Adrenal gland (tissue), 5 donors: ENCODE results near the gene GRAMD1B.

ENCODE experiments used
- POLR2A ChIP-seq, 2 donors: fragments of 450-650 bp; IDR thresholded peaks; one replicate each; pipeline ENCODE4 v1.6.1; 2017; ENCODE audit warnings: antibody characterized with exemption in 2 of 2, mild to moderate bottlenecking in 2 of 2, moderate library complexity in 1 of 2
- TF ChIP-seq, protein P1 (sequence below), 6 experiments: fragments of 450-650 bp in 4 of 6; fragments of 200-600 bp in 2 of 6; sonication (generic) in 1 of 6; IDR thresholded peaks; 1 replicate in 5 of 6; 2 replicates in 1 of 6; pipeline versions ENCODE4 v1.5.1 to v1.8.0; 2016 to 2021; ENCODE audit warnings: antibody characterized with exemption in 6 of 6, mild to moderate bottlenecking in 2 of 6, moderate library complexity in 1 of 6
- donor health status: DM: no; HTN: no; CAD: no.

DNA sequence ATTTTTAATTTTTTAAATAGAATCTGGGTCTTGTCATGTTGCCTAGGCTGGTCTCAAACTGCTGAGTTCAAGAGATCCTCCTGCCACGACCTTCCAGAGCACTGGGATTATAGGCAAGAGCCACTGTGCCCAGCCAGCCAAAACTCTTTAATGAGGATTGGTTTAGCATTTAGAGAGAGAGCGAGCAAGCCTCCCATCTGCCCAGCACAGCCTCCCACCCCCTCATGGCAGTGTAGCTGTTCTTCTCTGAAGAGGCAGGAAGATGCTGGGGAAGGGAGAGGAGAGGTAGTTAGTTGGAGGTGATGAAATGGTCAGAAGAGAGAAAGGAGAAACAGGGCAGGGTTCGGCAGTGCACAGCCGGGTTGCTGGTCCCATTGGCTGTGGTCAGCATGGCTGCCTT is 118.7 kb downstream of the GRAMD1B start:
- TF ChIP-seq, protein P1, sequence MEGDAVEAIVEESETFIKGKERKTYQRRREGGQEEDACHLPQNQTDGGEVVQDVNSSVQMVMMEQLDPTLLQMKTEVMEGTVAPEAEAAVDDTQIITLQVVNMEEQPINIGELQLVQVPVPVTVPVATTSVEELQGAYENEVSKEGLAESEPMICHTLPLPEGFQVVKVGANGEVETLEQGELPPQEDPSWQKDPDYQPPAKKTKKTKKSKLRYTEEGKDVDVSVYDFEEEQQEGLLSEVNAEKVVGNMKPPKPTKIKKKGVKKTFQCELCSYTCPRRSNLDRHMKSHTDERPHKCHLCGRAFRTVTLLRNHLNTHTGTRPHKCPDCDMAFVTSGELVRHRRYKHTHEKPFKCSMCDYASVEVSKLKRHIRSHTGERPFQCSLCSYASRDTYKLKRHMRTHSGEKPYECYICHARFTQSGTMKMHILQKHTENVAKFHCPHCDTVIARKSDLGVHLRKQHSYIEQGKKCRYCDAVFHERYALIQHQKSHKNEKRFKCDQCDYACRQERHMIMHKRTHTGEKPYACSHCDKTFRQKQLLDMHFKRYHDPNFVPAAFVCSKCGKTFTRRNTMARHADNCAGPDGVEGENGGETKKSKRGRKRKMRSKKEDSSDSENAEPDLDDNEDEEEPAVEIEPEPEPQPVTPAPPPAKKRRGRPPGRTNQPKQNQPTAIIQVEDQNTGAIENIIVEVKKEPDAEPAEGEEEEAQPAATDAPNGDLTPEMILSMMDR (IDR thresholded peaks at IDR 0.05), result no peak
- no peak for TF ChIP-seq POLR2A (IDR thresholded peaks at IDR 0.05)
